Caco-2 (cell line): ENCODE data around the gene AURKA. TPM values are rescaled to one million over a fixed set of nuclear protein-coding genes. Genes with fewer than 3 reads are reported as not detected.

Experiments
- BruUV-seq: library from RNA; stranded (reverse); fragments of 400-500 nt; replicated peaks from 2 replicates; lab custom pipeline; 2021; lab: Mats Ljungman, UMichigan
- CTCF ChIA-PET: fragments of 300-600 bp; sonication (Branson Sonifier 250); formaldehyde crosslinking; loops from one replicate; lab custom pipeline; 2022; ENCODE audit warnings: antibody characterized with exemption; lab: Charles Lee
- POLR2A ChIA-PET: fragments of 300-600 bp; sonication (Branson Sonifier 250); formaldehyde crosslinking; loops from one replicate; lab custom pipeline; 2022; ENCODE audit warnings: antibody characterized with exemption; lab: Charles Lee
- DNase-seq, 2 experiments: peaks; one replicate each; pipeline versions ENCODE4 v3.0.0 to v3.0.0-alpha.2; 2020 to 2022
- H3K27me3 ChIP-seq: replicated peaks from 2 replicates; pipeline ENCODE4 v1.6.0; 2011; ENCODE audit warnings: low read length; ENCODE audit not compliant: control insufficient read depth, insufficient read depth
- H3K36me3 ChIP-seq: 2 replicates; pipeline ENCODE4 v1.5.1; 2011; ENCODE audit warnings: low read length; ENCODE audit not compliant: control insufficient read depth, insufficient read depth
- H3K4me1 ChIP-seq: fragments of 250-450 bp; sonication (Bioruptor Pico); 2 replicates; pipeline ENCODE4 v1.5.1; 2020; ENCODE audit warnings: mild to moderate bottlenecking
- H3K4me3 ChIP-seq: 2 replicates; pipeline ENCODE4 v1.5.1; 2011; ENCODE audit warnings: low read depth, mild to moderate bottlenecking, control low read depth, low read length
- H3K9me3 ChIP-seq: fragments of 250-450 bp; sonication (Bioruptor Pico); 2 replicates; pipeline ENCODE4 v1.5.1; 2020; ENCODE audit warnings: mild to moderate bottlenecking, moderate library complexity
- H3K27ac Mint-ChIP-seq: one replicate; pipeline ENCODE4 v1.8.0; 2022; ENCODE audit warnings: mixed read lengths; ENCODE audit not compliant: unreplicated experiment
- H3K27me3 Mint-ChIP-seq: one replicate; pipeline ENCODE4 v1.8.0; 2022; ENCODE audit warnings: mixed read lengths; ENCODE audit not compliant: insufficient read depth, unreplicated experiment
- H3K36me3 Mint-ChIP-seq: one replicate; pipeline ENCODE4 v1.8.0; 2022; ENCODE audit warnings: mild to moderate bottlenecking, mixed read lengths; ENCODE audit not compliant: insufficient read depth, unreplicated experiment
- H3K4me1 Mint-ChIP-seq: one replicate; pipeline ENCODE4 v1.8.0; 2022; ENCODE audit warnings: low read depth, mixed read lengths; ENCODE audit not compliant: unreplicated experiment
- H3K4me3 Mint-ChIP-seq: one replicate; pipeline ENCODE4 v1.8.0; 2022; ENCODE audit warnings: mild to moderate bottlenecking, moderate library complexity, mixed read lengths; ENCODE audit not compliant: unreplicated experiment
- H3K9me3 Mint-ChIP-seq: one replicate; pipeline ENCODE4 v1.8.0; 2022; ENCODE audit warnings: mixed read lengths; ENCODE audit not compliant: unreplicated experiment
- intact Hi-C: fragments of 100-400 bp; cut with micrococcal nuclease; formaldehyde crosslinking; loops from one replicate; pipeline ENCODE4 v1.10.0; 2022; ENCODE audit not compliant: unreplicated experiment
- total RNA-seq: library from RNA; stranded (reverse); gene quantifications from 2 replicates; pipeline ENCODE4 v1.2.3, GENCODE V29; 2022
- TF ChIP-seq, protein P1 (sequence below), 2 experiments: fragments of 200-600 bp in 1 of 2; IDR thresholded peaks; 1 replicate in 1 of 2; 2 replicates in 1 of 2; pipeline versions ENCODE4 v1.5.1 to v1.8.0; 2011 to 2022; ENCODE audit warnings: antibody characterized with exemption in 1 of 2, control low read depth in 1 of 2, inconsistent platforms in 1 of 2, low read depth in 1 of 2, low read length in 1 of 2, mild to moderate bottlenecking in 1 of 2, moderate library complexity in 1 of 2; ENCODE audit not compliant: insufficient read depth in 1 of 2, severe bottlenecking in 1 of 2, unreplicated experiment in 1 of 2

Gene AURKA
- total RNA-seq, 1 experiment from 2014 or later = 233 TPM

DNA sequence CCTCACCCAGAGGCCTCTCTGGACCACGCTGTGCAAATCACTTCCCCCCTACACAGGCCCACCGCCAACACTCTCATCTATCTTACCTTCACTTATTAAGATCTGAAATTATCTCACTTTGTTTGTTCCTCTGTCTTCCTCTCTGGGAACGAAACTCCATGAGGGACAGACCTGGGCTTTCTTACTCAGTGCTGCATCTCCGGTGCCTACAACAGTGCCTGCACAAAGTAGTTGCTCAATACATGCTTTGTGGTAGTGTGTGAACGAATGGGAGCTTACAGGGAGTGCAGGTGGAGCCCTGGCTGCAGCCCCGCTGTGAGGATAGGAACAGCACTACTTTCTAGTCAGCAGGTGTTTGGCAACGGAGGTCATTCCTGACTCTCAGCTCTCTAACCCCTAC lies 25.4 kb upstream of the AURKA start:
- Histone ChIP-seq H3K36me3 (no peaks in the 10 kb centered on the region), H3K9me3 (no peaks in the 10 kb centered on the region), H3K27me3 (no peaks in the 10 kb centered on the region), H3K4me3 (no peak overlapping the region), H3K4me1 (peaks cover 18% of the 10 kb centered on the region)
- Mint-ChIP-seq H3K9me3 (no peaks in the 10 kb centered on the region), H3K27me3 (no peaks in the 10 kb centered on the region), H3K4me3 (no peak overlapping the region), H3K4me1 (peaks cover 22% of the 10 kb centered on the region), H3K36me3 (no peaks in the 10 kb centered on the region), H3K27ac (no peak overlapping the region)
- intact Hi-C loops = no loop called here
- ChIA-PET POLR2A (no interaction called here), CTCF (no interaction called here)
- TF ChIP-seq, protein P1, sequence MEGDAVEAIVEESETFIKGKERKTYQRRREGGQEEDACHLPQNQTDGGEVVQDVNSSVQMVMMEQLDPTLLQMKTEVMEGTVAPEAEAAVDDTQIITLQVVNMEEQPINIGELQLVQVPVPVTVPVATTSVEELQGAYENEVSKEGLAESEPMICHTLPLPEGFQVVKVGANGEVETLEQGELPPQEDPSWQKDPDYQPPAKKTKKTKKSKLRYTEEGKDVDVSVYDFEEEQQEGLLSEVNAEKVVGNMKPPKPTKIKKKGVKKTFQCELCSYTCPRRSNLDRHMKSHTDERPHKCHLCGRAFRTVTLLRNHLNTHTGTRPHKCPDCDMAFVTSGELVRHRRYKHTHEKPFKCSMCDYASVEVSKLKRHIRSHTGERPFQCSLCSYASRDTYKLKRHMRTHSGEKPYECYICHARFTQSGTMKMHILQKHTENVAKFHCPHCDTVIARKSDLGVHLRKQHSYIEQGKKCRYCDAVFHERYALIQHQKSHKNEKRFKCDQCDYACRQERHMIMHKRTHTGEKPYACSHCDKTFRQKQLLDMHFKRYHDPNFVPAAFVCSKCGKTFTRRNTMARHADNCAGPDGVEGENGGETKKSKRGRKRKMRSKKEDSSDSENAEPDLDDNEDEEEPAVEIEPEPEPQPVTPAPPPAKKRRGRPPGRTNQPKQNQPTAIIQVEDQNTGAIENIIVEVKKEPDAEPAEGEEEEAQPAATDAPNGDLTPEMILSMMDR (IDR thresholded peaks at IDR 0.05; ENCODE audit: insufficient read depth in 1 of 2, low read depth in 1 of 2, low read length in 1 of 2, severe bottlenecking in 1 of 2, unreplicated experiment in 1 of 2) = no peak
- no TSS peak for BruUV-seq
- no peak for DNase-seq

DNA sequence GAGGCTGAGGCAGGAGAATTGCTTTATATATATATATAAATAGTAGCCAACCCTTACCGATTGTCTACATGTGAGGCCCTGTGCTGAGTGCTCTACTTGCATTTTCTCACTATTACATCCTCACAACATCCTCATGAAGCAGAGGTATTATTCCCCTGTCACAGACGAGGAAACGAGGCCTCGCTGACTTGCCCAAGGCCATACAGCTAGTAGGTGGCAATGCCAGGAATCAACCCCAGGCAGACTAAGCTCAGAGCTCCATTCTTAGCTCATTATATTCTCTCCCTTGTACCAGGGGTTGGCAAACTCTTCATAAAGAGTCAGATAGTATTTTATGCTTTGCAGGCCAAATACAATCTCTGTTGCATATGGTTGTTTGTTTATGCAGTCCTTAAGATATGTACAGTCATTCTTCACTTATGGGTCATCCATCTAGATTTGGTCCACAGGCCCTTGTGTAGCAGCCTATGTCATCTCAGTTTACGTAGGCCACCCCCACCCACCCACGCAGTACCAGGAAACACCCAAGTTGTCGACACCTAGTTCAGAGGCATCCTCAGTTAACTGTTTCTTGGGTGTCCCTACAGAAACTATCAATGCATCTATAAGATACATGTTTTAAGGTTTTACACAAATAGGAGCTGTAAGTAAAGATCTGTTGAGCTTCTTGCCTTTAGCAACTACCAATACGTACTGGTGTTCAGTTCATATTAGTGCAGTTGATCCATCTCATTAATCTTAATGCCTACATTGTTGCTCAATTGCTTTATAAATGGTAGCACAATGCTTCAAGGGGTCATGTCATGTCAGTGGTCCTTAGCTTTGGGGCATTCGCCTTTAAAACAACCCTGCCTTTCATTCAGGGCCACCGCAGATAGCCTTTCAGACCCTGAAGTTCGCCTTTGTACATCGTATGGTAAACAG lies 23.1 kb upstream of the AURKA start:
- BruUV-seq = no TSS peak

DNA sequence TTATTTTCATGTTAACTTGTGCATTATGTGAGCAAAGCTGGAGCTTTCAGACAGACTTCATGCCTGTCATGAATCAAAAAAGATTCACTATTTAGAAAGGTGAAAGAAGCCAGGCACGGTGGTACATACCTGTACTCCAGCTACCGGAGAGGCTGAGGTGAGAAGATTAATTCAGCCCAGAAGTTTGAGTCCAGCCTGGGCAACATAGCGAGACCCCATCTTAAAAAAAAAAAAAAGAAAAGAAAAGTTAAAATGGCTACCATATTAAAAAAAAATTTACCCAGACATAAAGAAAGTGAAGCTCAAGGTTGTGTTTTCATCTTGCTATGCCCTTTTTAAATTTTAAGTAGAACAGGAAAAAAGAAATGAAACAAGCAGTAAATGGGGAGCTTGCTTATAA lies 20.9 kb upstream of the AURKA start:
- BruUV-seq = no TSS peak
- H3K9me3 ChIP-seq = no peaks in the 10 kb centered on the region
- H3K9me3 Mint-ChIP-seq = no peaks in the 10 kb centered on the region
- no peak for DNase-seq
- intact Hi-C loops = no loop called here
- no peak overlapping the region for H3K4me3 Mint-ChIP-seq
- no peak overlapping the region for H3K4me3 ChIP-seq
- ChIA-PET POLR2A (interaction anchor here (0.6 to 0.7 kb wide), 2 partner anchors 22 to 88 kb away, joined by 3 read pairs; no protein-coding TSS in a partner anchor), CTCF (interaction anchor here (1.4 to 1.7 kb wide), 2 partner anchors 15 to 20 kb away, joined by 6 to 15 read pairs; partner anchors contain the start of genes AURKA and CSTF1)
- peaks cover 19% of the 10 kb centered on the region for H3K36me3 Mint-ChIP-seq
- H3K27me3 ChIP-seq = no peaks in the 10 kb centered on the region
- peaks cover 19% of the 10 kb centered on the region for H3K4me1 ChIP-seq
- H3K4me1 Mint-ChIP-seq = peaks cover 18% of the 10 kb centered on the region
- no peak overlapping the region for H3K27ac Mint-ChIP-seq
- H3K27me3 Mint-ChIP-seq = no peaks in the 10 kb centered on the region
- H3K36me3 ChIP-seq = no peaks in the 10 kb centered on the region
- TF ChIP-seq, protein P1 (IDR thresholded peaks at IDR 0.05; ENCODE audit: insufficient read depth in 1 of 2, low read depth in 1 of 2, low read length in 1 of 2, severe bottlenecking in 1 of 2, unreplicated experiment in 1 of 2) = no peak

More for the DNA sequence above, 23.1 kb upstream of the AURKA start:
- peaks cover 2% of the 10 kb centered on the region for H3K36me3 Mint-ChIP-seq
- Histone ChIP-seq H3K27me3 (no peaks in the 10 kb centered on the region), H3K4me3 (no peak overlapping the region), H3K36me3 (no peaks in the 10 kb centered on the region), H3K9me3 (no peaks in the 10 kb centered on the region), H3K4me1 (peaks cover 28% of the 10 kb centered on the region)
- CTCF ChIA-PET = no interaction called here
- no peaks in the 10 kb centered on the region for H3K9me3 Mint-ChIP-seq
- DNase-seq = no peak
- no peak overlapping the region for H3K27ac Mint-ChIP-seq
- no peak overlapping the region for H3K4me3 Mint-ChIP-seq
- intact Hi-C loops = no loop called here
- no peaks in the 10 kb centered on the region for H3K27me3 Mint-ChIP-seq
- TF ChIP-seq, protein P1 (IDR thresholded peaks at IDR 0.05; ENCODE audit: insufficient read depth in 1 of 2, low read depth in 1 of 2, low read length in 1 of 2, severe bottlenecking in 1 of 2, unreplicated experiment in 1 of 2) = no peak
- POLR2A ChIA-PET = no interaction called here
- H3K4me1 Mint-ChIP-seq = peaks cover 28% of the 10 kb centered on the region
